SU-DHL-6 (cell line): ENCODE measurements around the gene FARP2.
"Not testable (repeated sequence)": the region's sequence is repeated elsewhere in the genome, so short reads cannot be mapped to it uniquely, and the experiment has no call there.

Experiments
- H2AFZ ChIP-seq: fragments of 200-600 bp; sonication (generic); 2 replicates; pipeline ENCODE4 v1.6.1; 2014; ENCODE audit warnings: low read depth, mild to moderate bottlenecking, moderate library complexity, mixed read lengths, antibody characterized with exemption, low read length; ENCODE audit not compliant: severe bottlenecking
- H3F3A ChIP-seq: fragments of 200-600 bp; shearing (Covaris generic); 2 replicates; pipeline ENCODE4 v1.6.0; 2016; ENCODE audit warnings: antibody characterized with exemption, mild to moderate bottlenecking; ENCODE audit not compliant: insufficient read depth
- H3K27ac ChIP-seq: fragments of 200-600 bp; sonication (generic); 2 replicates; pipeline ENCODE4 v1.5.1; 2016; ENCODE audit warnings: low read depth, mild to moderate bottlenecking, low read length, moderate library complexity, mixed read lengths
- H3K27me3 ChIP-seq: fragments of 200-600 bp; sonication (generic), shearing (Covaris generic); 2 replicates; pipeline ENCODE4 v1.6.0; 2014; ENCODE audit warnings: mild to moderate bottlenecking, low read length
- H3K36me3 ChIP-seq: fragments of 200-600 bp; sonication (generic); 2 replicates; pipeline ENCODE4 v1.6.1; 2014; ENCODE audit warnings: mild to moderate bottlenecking, low read length, mixed read lengths
- H3K4me2 ChIP-seq: fragments of 300-600, 200-600 bp; shearing (Covaris generic), sonication (generic); 2 replicates; pipeline ENCODE4 v1.6.0; 2014; ENCODE audit warnings: low read length, low read depth, mild to moderate bottlenecking; ENCODE audit not compliant: poor library complexity, severe bottlenecking
- H3K4me3 ChIP-seq: fragments of 200-600 bp; sonication (generic); 2 replicates; pipeline ENCODE4 v1.5.1; 2014; ENCODE audit warnings: antibody characterized with exemption, low read length, mild to moderate bottlenecking, mixed read lengths; ENCODE audit not compliant: insufficient read depth, poor library complexity, severe bottlenecking
- H3K79me2 ChIP-seq: fragments of 200-600 bp; sonication (generic); 2 replicates; pipeline ENCODE4 v1.6.1; 2014; ENCODE audit warnings: mild to moderate bottlenecking, low read length, moderate library complexity; ENCODE audit not compliant: insufficient read depth
- H3K9ac ChIP-seq: fragments of 200-600 bp; sonication (generic); 2 replicates; pipeline ENCODE4 v1.7.0; 2014; ENCODE audit warnings: mild to moderate bottlenecking, low read length
- H3K9me2 ChIP-seq: fragments of 200-600 bp; sonication (generic); replicated peaks from 2 replicates; pipeline ENCODE4 v1.6.1; 2014; ENCODE audit warnings: low read length; ENCODE audit not compliant: insufficient read depth
- H3K9me3 ChIP-seq: fragments of 200-600 bp; sonication (generic); 2 replicates; pipeline ENCODE4 v1.6.1; 2014; ENCODE audit warnings: low read length, mixed read lengths; ENCODE audit not compliant: insufficient read depth
- H4K20me1 ChIP-seq: fragments of 200-600 bp; sonication (generic); 2 replicates; pipeline ENCODE4 v1.6.1; 2014; ENCODE audit warnings: low read depth, mild to moderate bottlenecking, antibody characterized with exemption, low read length, moderate library complexity, mixed read lengths
- EZH2phosphoT487 ChIP-seq: fragments of 200-600 bp; sonication (generic), shearing (Covaris generic); conservative IDR thresholded peaks from 2 replicates; pipeline ENCODE4 v1.6.1; 2018; ENCODE audit warnings: mild to moderate bottlenecking, antibody characterized with exemption, low read length, moderate library complexity, mixed read lengths
- TF ChIP-seq, protein P1 (sequence below): fragments of 200-600 bp; sonication (generic); IDR thresholded peaks from one replicate; pipeline ENCODE4 v1.5.1; 2017; ENCODE audit warnings: antibody characterized with exemption, mild to moderate bottlenecking, low read length, moderate library complexity; ENCODE audit not compliant: insufficient read depth, poor library complexity, severe bottlenecking

The FARP2 gene

DNA sequence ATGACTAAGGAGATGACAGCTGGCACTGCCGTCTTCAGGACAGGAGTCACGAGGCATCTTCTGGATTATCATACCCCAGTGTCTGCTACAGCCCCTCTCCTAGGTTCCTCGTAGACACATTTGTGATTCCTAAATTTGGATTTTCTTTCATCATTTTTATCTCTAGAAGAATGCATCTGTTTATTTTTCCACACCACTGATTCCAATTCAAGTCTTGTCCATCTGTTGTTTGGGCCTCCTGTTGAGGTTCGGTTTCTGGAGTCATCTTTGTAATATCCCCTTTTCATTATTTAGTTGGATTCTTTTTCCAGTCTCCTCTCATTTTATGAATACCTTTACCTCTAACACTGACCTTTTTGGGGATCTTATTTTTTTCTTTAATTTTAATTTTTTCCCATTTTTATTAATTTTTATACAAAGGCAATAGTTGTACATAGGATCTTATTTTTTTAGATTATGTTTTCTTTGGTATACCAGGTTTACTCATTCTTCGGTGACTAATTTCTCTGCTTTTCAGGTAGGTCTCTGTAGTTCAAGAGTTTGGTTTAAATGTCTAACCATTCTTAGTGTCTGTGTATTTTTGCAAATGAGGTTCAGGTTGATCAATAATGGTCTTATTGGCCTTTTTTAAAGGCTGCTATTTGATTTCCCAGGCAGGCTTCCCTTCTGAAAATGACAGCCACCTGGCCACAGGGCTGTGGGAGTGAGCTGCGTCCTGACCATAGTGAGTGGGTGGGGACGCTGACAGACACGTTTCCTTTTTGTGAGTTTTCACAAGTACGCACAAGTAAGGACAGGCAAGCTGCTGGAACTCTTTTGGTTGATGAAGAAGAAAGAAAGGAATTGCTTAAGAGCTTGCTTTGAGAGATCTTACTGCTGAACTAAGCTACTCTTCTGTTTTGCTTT, 34.5 kb downstream of the FARP2 start:
- no peaks in the 10 kb centered on the region for H3K9me2 ChIP-seq
- no peak overlapping the region for H3K4me2 ChIP-seq
- TF ChIP-seq, protein P1, sequence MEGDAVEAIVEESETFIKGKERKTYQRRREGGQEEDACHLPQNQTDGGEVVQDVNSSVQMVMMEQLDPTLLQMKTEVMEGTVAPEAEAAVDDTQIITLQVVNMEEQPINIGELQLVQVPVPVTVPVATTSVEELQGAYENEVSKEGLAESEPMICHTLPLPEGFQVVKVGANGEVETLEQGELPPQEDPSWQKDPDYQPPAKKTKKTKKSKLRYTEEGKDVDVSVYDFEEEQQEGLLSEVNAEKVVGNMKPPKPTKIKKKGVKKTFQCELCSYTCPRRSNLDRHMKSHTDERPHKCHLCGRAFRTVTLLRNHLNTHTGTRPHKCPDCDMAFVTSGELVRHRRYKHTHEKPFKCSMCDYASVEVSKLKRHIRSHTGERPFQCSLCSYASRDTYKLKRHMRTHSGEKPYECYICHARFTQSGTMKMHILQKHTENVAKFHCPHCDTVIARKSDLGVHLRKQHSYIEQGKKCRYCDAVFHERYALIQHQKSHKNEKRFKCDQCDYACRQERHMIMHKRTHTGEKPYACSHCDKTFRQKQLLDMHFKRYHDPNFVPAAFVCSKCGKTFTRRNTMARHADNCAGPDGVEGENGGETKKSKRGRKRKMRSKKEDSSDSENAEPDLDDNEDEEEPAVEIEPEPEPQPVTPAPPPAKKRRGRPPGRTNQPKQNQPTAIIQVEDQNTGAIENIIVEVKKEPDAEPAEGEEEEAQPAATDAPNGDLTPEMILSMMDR = no peak
- no peak for TF ChIP-seq EZH2phosphoT487
- no peaks in the 10 kb centered on the region for H3F3A ChIP-seq
- H2AFZ ChIP-seq = no peak overlapping the region
- H3K4me3 ChIP-seq = no peak overlapping the region
- H3K9me3 ChIP-seq = no peaks in the 10 kb centered on the region
- H3K79me2 ChIP-seq = no peaks in the 10 kb centered on the region
- no peak overlapping the region for H3K9ac ChIP-seq
- no peaks in the 10 kb centered on the region for H3K36me3 ChIP-seq
- no peak overlapping the region for H3K27ac ChIP-seq
- H3K27me3 ChIP-seq = no peaks in the 10 kb centered on the region
- H4K20me1 ChIP-seq = no peaks in the 10 kb centered on the region

DNA sequence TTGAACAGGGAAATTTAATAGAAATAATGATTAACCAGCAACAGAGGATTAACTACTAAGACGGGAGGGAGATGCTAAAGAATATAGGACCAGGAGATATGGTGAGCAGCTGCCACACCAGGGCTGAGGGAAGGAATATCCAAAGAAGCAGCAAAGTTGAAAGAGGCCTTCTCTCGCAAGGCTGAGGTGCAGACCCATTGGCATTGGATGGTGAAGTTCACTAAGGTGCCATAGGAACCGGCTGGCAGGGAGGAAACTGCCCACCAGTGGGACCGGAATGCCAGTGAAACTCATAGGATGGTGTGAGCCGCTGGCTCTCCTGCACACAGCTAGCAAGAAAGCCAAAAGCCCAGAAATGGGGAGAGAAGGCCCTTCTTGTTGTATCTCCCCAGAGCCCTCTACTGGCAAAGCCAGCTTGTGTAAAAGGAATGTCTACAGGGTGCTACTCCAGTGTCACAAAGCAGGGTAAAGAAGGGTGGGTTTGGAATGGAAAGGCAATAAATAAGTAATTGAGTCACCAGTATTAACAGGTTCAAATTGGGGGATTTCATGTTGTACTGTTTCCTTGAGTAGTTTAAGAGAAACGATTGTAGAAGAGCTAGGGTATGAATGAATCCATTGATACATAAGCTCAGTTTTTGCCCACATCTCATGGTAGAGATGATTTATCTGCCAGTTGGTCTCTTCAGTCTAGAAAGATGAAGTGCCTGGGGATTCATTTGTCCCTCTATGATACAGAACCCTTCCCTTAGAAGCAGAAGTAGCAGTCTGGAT, 36.0 kb downstream of the FARP2 start:
- no peak overlapping the region for H3K4me2 ChIP-seq
- no peaks in the 10 kb centered on the region for H3K79me2 ChIP-seq
- H2AFZ ChIP-seq = no peak overlapping the region
- no peaks in the 10 kb centered on the region for H3K9me3 ChIP-seq
- H3K36me3 ChIP-seq = no peaks in the 10 kb centered on the region
- H3K9ac ChIP-seq = no peak overlapping the region
- no peak overlapping the region for H3K4me3 ChIP-seq
- H3F3A ChIP-seq = no peaks in the 10 kb centered on the region
- H3K27ac ChIP-seq = no peak overlapping the region
- H3K9me2 ChIP-seq = no peaks in the 10 kb centered on the region
- TF ChIP-seq, protein P1 = peak; percentile 25
- TF ChIP-seq EZH2phosphoT487 = no peak
- no peaks in the 10 kb centered on the region for H4K20me1 ChIP-seq
- H3K27me3 ChIP-seq = no peaks in the 10 kb centered on the region

DNA sequence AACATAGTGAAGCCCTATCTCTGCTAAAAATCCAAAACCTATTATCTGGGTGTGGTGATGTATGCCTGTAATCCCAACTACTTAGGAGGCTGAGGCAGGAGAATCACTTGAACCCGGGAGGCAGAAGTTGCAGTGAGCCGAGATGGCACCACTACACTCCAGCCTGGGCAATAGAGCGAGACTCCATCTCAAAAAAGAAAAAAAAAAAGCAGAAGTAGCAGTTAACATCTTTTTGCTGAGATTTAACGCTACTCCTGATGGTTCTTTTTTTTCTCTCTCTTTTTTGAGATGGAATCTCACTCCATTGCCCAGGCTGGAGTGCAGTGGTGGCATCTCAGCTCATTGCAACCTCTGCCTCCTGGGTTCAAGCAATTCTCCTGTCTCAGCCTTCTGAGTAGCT, 36.7 kb downstream of the FARP2 start:
- H2AFZ ChIP-seq, H3K9me3 ChIP-seq, H3K4me2 ChIP-seq, H3F3A ChIP-seq, H3K79me2 ChIP-seq, H3K36me3 ChIP-seq, H3K9ac ChIP-seq, H4K20me1 ChIP-seq, H3K27me3 ChIP-seq, H3K27ac ChIP-seq, H3K9me2 ChIP-seq, H3K4me3 ChIP-seq: not testable (repeated sequence)
